Small intestine (tissue), 7 donors: Measurements from ENCODE around the gene POU2F1. TPM values are rescaled to one million over a fixed set of nuclear protein-coding genes. Genes with fewer than 3 reads are reported as not detected.

Experiments
- DNase-seq, 2 donors: peaks; one replicate each; pipeline versions ENCODE4 v3.0.0 to v3.0.0-alpha.2; 2013
- FAIRE-seq: peaks from 2 replicates; lab custom pipeline; 2012; peaks lifted over from hg19 to GRCh38; lab: Jason Lieb, UNC
- H3K27ac ChIP-seq, 3 donors: one replicate each; pipeline ENCODE4 v1.5.1; 2013; ENCODE audit warnings: low read length in 2 of 3, mild to moderate bottlenecking in 2 of 3, control low read depth in 1 of 3, inconsistent platforms in 1 of 3, low read depth in 1 of 3, moderate library complexity in 1 of 3
- H3K27me3 ChIP-seq, 3 donors: one replicate each; pipeline ENCODE4 v1.6.1; 2013; ENCODE audit warnings: low read length in 3 of 3, inconsistent platforms in 1 of 3; ENCODE audit not compliant: control insufficient read depth in 3 of 3, insufficient read depth in 3 of 3
- H3K36me3 ChIP-seq, 3 donors: one replicate each; pipeline ENCODE4 v1.6.1; 2013; ENCODE audit warnings: low read length in 3 of 3, inconsistent platforms in 1 of 3, low read depth in 1 of 3, mild to moderate bottlenecking in 1 of 3, moderate library complexity in 1 of 3; ENCODE audit not compliant: control insufficient read depth in 3 of 3, insufficient read depth in 2 of 3
- H3K4me1 ChIP-seq, 3 donors: one replicate each; pipeline ENCODE4 v1.6.1; 2013; ENCODE audit warnings: low read length in 2 of 3, inconsistent platforms in 1 of 3, low read depth in 1 of 3, mild to moderate bottlenecking in 1 of 3, moderate library complexity in 1 of 3; ENCODE audit not compliant: control insufficient read depth in 3 of 3, insufficient read depth in 2 of 3
- H3K4me3 ChIP-seq, 3 donors: one replicate each; pipeline ENCODE4 v1.5.1; 2013; ENCODE audit warnings: low read length in 3 of 3, control low read depth in 1 of 3, inconsistent platforms in 1 of 3, low read depth in 1 of 3, mild to moderate bottlenecking in 1 of 3, moderate library complexity in 1 of 3
- H3K9me3 ChIP-seq, 2 donors: one replicate each; pipeline ENCODE4 v1.6.1; 2013; ENCODE audit warnings: low read depth in 1 of 2, low read length in 1 of 2; ENCODE audit not compliant: control insufficient read depth in 2 of 2, insufficient read depth in 1 of 2
- WGBS, 3 donors: extraction: QIAGEN DNeasy Blood & Tissue Kit; methylation state at CpG; one replicate each; pipeline ENCODE4 v1.1.7; 2013; 5-methylcytosine and 5-hydroxymethylcytosine counted together
- polyA plus RNA-seq, 4 donors: library from polyadenylated mRNA; stranded (reverse) in 3 of 4; unstranded in 1 of 4; fragments of 200-250 nt in 3 of 4; fragments of 120-200 nt in 1 of 4; gene quantifications; one replicate each; pipeline versions ENCODE4 v1.2.1 to v1.2.3, GENCODE V29; 2013
- donor health status: healthy with polysubstance abuse.
- donor health status: control.
- donor health status: control.
- donor health status: Bipolar disorder and iron deficiency.
- donor health status: healthy.

The POU2F1 gene
- polyA plus RNA-seq, 4 donors = 0.81 to 8.9 (median 2.3) TPM

GRCh38 chr1:167185974-167186657 is 34.6 kb upstream of the POU2F1 start:
- H3K4me3 ChIP-seq = no peak overlapping the region
- no peaks in the 10 kb centered on the region for H3K9me3 ChIP-seq
- no peak for FAIRE-seq
- no peak for DNase-seq
- H3K27me3 ChIP-seq = no peaks in the 10 kb centered on the region
- no peaks in the 10 kb centered on the region for H3K36me3 ChIP-seq
- WGBS, 3 donors = 70 to 79% (median 75%) methylated on average over 6 of the region's 6 CpGs
- H3K4me1 ChIP-seq = no peaks in the 10 kb centered on the region
- no peak overlapping the region for H3K27ac ChIP-seq

- H3K27ac ChIP-seq = no peak overlapping the region
- H3K4me3 ChIP-seq = no peak overlapping the region
- no peaks in the 10 kb centered on the region for H3K27me3 ChIP-seq
- DNase-seq (no peak), FAIRE-seq (no peak)
- H3K36me3 ChIP-seq = no peaks in the 10 kb centered on the region
- H3K9me3 ChIP-seq = no peaks in the 10 kb centered on the region
- H3K4me1 ChIP-seq = no peaks in the 10 kb centered on the region
- 85 to 87% (median 87%) methylated on average over 2 of the region's 2 CpGs for WGBS, 3 donors
Observed at GRCh38 chr1:167186771-167187170, 33.9 kb upstream of the POU2F1 start.

- FAIRE-seq (no peak), DNase-seq (no peak)
- no peaks in the 10 kb centered on the region for H3K27me3 ChIP-seq
- H3K36me3 ChIP-seq = no peaks in the 10 kb centered on the region
- no peak overlapping the region for H3K27ac ChIP-seq
- no peaks in the 10 kb centered on the region for H3K4me1 ChIP-seq
- H3K4me3 ChIP-seq = no peak overlapping the region
- 78 to 83% (median 79%) methylated on average over 9 of the region's 9 CpGs for WGBS, 3 donors
- peaks cover 0 to 3% of the 10 kb centered on the region in 2 donors for H3K9me3 ChIP-seq
Observed at GRCh38 chr1:167190747-167191237, 29.9 kb upstream of the POU2F1 start.

GRCh38 chr1:167191958-167192357 is 28.7 kb upstream of the POU2F1 start:
- H3K27ac ChIP-seq = no peak overlapping the region
- FAIRE-seq = no peak
- H3K9me3 ChIP-seq = peaks cover 0 to 3% of the 10 kb centered on the region in 2 donors
- no peaks in the 10 kb centered on the region for H3K27me3 ChIP-seq
- no peaks in the 10 kb centered on the region for H3K4me1 ChIP-seq
- WGBS, 3 donors = 86 to 90% (median 89%) methylated on average over 1 of the region's 1 CpG
- DNase-seq = no peak
- H3K36me3 ChIP-seq = no peaks in the 10 kb centered on the region
- no peak overlapping the region for H3K4me3 ChIP-seq

- Histone ChIP-seq H3K27me3 (no peaks in the 10 kb centered on the region), H3K36me3 (no peaks in the 10 kb centered on the region), H3K27ac (no peak overlapping the region), H3K4me3 (no peak overlapping the region), H3K4me1 (no peaks in the 10 kb centered on the region), H3K9me3 (peaks cover 0 to 3% of the 10 kb centered on the region in 2 donors)
- 76 to 82% (median 81%) methylated on average over 3 of the region's 3 CpGs for WGBS, 3 donors
- DNase-seq (no peak), FAIRE-seq (no peak)
Observed at GRCh38 chr1:167194182-167194581, 26.5 kb upstream of the POU2F1 start.

GRCh38 chr1:167196166-167196565 is 24.5 kb upstream of the POU2F1 start:
- FAIRE-seq (no peak), DNase-seq (no peak)
- Histone ChIP-seq H3K36me3 (no peaks in the 10 kb centered on the region), H3K4me3 (no peak overlapping the region), H3K4me1 (no peaks in the 10 kb centered on the region), H3K9me3 (peaks cover 0 to 3% of the 10 kb centered on the region in 2 donors), H3K27ac (no peak overlapping the region), H3K27me3 (no peaks in the 10 kb centered on the region)

- DNase-seq = no peak
- FAIRE-seq = no peak
- 5 to 48% (median 14%) methylated on average over 1 of the region's 1 CpG for WGBS, 3 donors
- H3K4me1 ChIP-seq = no peaks in the 10 kb centered on the region
- no peak overlapping the region for H3K27ac ChIP-seq
- no peak overlapping the region for H3K4me3 ChIP-seq
- peaks cover 0 to 3% of the 10 kb centered on the region in 2 donors for H3K9me3 ChIP-seq
- no peaks in the 10 kb centered on the region for H3K27me3 ChIP-seq
- H3K36me3 ChIP-seq = no peaks in the 10 kb centered on the region
Observed at GRCh38 chr1:167197236-167197635, 23.4 kb upstream of the POU2F1 start.

- no peak overlapping the region for H3K4me3 ChIP-seq
Observed at GRCh38 chr1:167197692-167198091, 23.0 kb upstream of the POU2F1 start.

More at GRCh38 chr1:167197692-167198091, 23.0 kb upstream of the POU2F1 start:
- Histone ChIP-seq H3K27ac (no peak overlapping the region), H3K4me1 (no peaks in the 10 kb centered on the region), H3K27me3 (no peaks in the 10 kb centered on the region), H3K9me3 (peaks cover 0 to 3% of the 10 kb centered on the region in 2 donors), H3K36me3 (no peaks in the 10 kb centered on the region)
- DNase-seq (no peak), FAIRE-seq (no peak)
- whole genome bisulfite sequencing, 3 donors = 94 to 95% (median 95%) methylated on average over 4 of the region's 4 CpGs
